Loucy (cell line): ENCODE data around the gene GAS6.

ENCODE experiments used
- H2AFZ ChIP-seq: fragments of 200-600 bp; sonication (generic); 2 replicates; pipeline ENCODE4 v1.6.0; 2016; ENCODE audit warnings: antibody characterized with exemption, mild to moderate bottlenecking, low read length, moderate library complexity
- H3F3A ChIP-seq: fragments of 200-600 bp; 2 replicates; pipeline ENCODE4 v1.6.0; 2016; ENCODE audit warnings: antibody characterized with exemption, low read depth, mild to moderate bottlenecking
- H3K27me3 ChIP-seq: fragments of 200-600 bp; sonication (generic); 2 replicates; pipeline ENCODE4 v1.6.1; 2014; ENCODE audit warnings: low read length, mild to moderate bottlenecking; ENCODE audit not compliant: insufficient read depth, poor library complexity, severe bottlenecking
- H3K36me3 ChIP-seq: fragments of 200-600 bp; sonication (generic); 2 replicates; pipeline ENCODE4 v1.6.1; 2016; ENCODE audit warnings: low read length; ENCODE audit not compliant: insufficient read depth
- H3K4me1 ChIP-seq: fragments of 200-600 bp; sonication (generic); 2 replicates; pipeline ENCODE4 v1.5.1; 2014; ENCODE audit warnings: low read length, mild to moderate bottlenecking; ENCODE audit not compliant: insufficient read depth, poor library complexity, severe bottlenecking
- H3K4me2 ChIP-seq: fragments of 200-600 bp; sonication (generic); 2 replicates; pipeline ENCODE4 v1.6.0; 2014; ENCODE audit warnings: antibody characterized with exemption, low read length, low read depth, mild to moderate bottlenecking; ENCODE audit not compliant: poor library complexity, severe bottlenecking
- H3K4me3 ChIP-seq: fragments of 200-600 bp; sonication (generic); 2 replicates; pipeline ENCODE4 v1.5.1; 2014; ENCODE audit warnings: low read length, mild to moderate bottlenecking, mixed read lengths; ENCODE audit not compliant: poor library complexity, severe bottlenecking
- H3K79me2 ChIP-seq: fragments of 200-600 bp; sonication (generic); 2 replicates; pipeline ENCODE4 v1.6.1; 2014; ENCODE audit warnings: low read length; ENCODE audit not compliant: insufficient read depth
- H3K9ac ChIP-seq: fragments of 200-600 bp; sonication (generic); 2 replicates; pipeline ENCODE4 v1.6.0; 2014; ENCODE audit warnings: mild to moderate bottlenecking, low read depth, low read length, moderate library complexity; ENCODE audit not compliant: poor library complexity, severe bottlenecking
- H3K9me2 ChIP-seq: fragments of 200-600 bp; sonication (generic); replicated peaks from 2 replicates; pipeline ENCODE4 v1.6.1; 2016; ENCODE audit warnings: low read depth, low read length, mixed read lengths
- H3K9me3 ChIP-seq: fragments of 200-600 bp; sonication (generic); 2 replicates; pipeline ENCODE4 v1.6.1; 2014; ENCODE audit warnings: mild to moderate bottlenecking, antibody characterized with exemption, low read length, low read depth; ENCODE audit not compliant: insufficient read depth
- H4K20me1 ChIP-seq: fragments of 200-600 bp; sonication (generic); 2 replicates; pipeline ENCODE4 v1.6.0; 2014; ENCODE audit warnings: antibody characterized with exemption, low read length, mild to moderate bottlenecking; ENCODE audit not compliant: insufficient read depth, poor library complexity, severe bottlenecking
- EZH2phosphoT487 ChIP-seq: fragments of 200-600 bp; IDR thresholded peaks from 2 replicates; pipeline ENCODE4 v1.6.1; 2018; ENCODE audit warnings: antibody characterized with exemption, mild to moderate bottlenecking, moderate library complexity, borderline replicate concordance
- TF ChIP-seq, protein P1 (sequence below): fragments of 200-600 bp; sonication (generic); conservative IDR thresholded peaks from 2 replicates; pipeline ENCODE4 v1.5.1; 2014; ENCODE audit warnings: mild to moderate bottlenecking, antibody characterized with exemption, low read length

Gene GAS6

DNA sequence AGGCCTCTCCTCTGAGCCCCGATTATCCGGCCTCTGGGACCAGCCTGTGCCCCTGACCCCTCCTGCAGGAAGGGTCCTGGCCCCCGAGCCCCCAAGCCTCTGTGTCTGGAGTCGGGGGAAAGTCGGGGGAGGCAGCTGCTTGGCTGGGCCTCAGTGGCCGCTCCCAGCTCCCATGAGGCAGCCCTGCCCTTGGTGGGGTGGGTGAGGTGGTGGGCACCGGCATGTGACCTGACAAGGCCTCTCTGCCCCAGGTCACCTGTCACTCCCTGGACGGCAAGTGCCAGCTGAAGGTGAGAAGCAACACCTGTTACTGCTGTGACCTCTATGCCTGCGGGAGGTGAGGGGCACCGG lies 63.3 kb downstream of the GAS6 start:
- no peaks in the 10 kb centered on the region for H3F3A ChIP-seq

DNA sequence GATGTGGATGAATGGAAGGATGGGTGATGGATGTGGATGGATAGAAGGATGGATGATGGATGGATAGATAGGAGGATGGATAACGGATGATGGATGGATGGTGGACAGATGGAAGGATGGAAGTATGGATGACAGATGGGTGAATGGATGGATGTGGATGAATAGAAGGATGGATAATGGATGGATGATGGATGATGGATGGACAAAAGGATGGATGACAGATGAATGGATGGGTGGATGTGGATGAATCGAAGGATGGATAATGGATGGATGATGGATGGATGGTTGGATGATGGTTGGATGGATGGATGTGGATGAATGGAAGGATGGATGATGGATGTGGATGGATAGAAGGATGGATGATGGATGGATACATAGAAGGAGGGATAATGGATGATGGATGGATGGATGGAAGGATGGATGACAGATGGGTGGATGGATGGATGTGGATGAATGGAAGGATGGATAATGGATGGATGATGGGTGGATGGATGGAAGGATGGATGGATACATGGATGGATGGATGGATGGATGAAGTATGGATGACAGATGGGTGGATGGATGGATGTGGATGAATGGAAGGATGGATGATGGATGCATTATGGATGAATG lies 65.6 kb downstream of the GAS6 start:
- Histone ChIP-seq H3K9ac (no peak overlapping the region), H3K9me3 (no peaks in the 10 kb centered on the region)

More for the DNA sequence above, 63.3 kb downstream of the GAS6 start:
- H3K4me3 ChIP-seq = no peak overlapping the region
- no peaks in the 10 kb centered on the region for H3K9me3 ChIP-seq
- TF ChIP-seq, protein P1, sequence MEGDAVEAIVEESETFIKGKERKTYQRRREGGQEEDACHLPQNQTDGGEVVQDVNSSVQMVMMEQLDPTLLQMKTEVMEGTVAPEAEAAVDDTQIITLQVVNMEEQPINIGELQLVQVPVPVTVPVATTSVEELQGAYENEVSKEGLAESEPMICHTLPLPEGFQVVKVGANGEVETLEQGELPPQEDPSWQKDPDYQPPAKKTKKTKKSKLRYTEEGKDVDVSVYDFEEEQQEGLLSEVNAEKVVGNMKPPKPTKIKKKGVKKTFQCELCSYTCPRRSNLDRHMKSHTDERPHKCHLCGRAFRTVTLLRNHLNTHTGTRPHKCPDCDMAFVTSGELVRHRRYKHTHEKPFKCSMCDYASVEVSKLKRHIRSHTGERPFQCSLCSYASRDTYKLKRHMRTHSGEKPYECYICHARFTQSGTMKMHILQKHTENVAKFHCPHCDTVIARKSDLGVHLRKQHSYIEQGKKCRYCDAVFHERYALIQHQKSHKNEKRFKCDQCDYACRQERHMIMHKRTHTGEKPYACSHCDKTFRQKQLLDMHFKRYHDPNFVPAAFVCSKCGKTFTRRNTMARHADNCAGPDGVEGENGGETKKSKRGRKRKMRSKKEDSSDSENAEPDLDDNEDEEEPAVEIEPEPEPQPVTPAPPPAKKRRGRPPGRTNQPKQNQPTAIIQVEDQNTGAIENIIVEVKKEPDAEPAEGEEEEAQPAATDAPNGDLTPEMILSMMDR = no peak
- no peak for TF ChIP-seq EZH2phosphoT487
- no peaks in the 10 kb centered on the region for H3K79me2 ChIP-seq
- no peak overlapping the region for H2AFZ ChIP-seq
- no peak overlapping the region for H3K4me2 ChIP-seq
- H3K36me3 ChIP-seq = no peaks in the 10 kb centered on the region
- H3K9ac ChIP-seq = no peak overlapping the region
- H3K9me2 ChIP-seq = no peaks in the 10 kb centered on the region
- no peaks in the 10 kb centered on the region for H3K4me1 ChIP-seq
- H3K27me3 ChIP-seq = no peaks in the 10 kb centered on the region
- no peaks in the 10 kb centered on the region for H4K20me1 ChIP-seq

DNA sequence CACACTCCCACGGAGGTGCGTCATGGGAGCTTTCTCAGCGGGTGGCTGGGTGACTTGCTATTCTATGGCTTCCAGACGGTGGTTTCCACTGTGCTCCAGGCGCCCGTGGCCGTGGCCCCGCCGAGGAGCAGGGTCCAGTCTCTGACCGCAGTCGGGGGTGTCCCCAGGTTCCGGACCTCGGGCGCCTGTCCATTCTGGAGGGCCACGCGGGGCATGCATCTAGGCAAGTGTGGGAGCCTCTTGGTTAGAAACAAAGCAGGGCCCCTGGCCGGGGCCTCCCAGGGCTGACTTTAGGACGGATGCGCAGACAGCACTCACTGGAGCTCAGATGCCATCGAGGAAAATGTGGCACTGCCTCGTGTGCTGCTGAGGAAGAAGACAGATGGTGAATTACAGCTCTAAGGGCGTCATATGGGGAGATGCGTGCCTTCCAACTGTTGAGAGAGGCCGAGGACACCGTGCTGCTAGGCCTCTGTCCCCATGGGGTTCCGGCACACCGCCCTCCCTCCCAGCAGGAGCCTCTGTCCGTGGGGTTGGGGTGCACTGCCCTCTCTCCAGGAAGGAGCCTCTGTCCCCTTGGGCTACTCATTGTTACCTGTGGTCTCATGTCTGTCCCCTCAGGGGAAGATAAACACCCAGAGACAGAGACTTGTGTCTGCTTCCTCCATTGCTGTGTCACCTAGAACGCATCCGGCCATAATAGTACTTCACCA lies 66.8 kb downstream of the GAS6 start:
- H3K27me3 ChIP-seq = no peaks in the 10 kb centered on the region
- no peaks in the 10 kb centered on the region for H3K79me2 ChIP-seq
- H3K4me2 ChIP-seq = no peak overlapping the region
- H3K4me3 ChIP-seq = no peak overlapping the region
- H2AFZ ChIP-seq = no peak overlapping the region
- no peaks in the 10 kb centered on the region for H4K20me1 ChIP-seq
- H3K9me2 ChIP-seq = no peaks in the 10 kb centered on the region
- no peaks in the 10 kb centered on the region for H3K36me3 ChIP-seq
- TF ChIP-seq, protein P1 = no peak
- TF ChIP-seq EZH2phosphoT487 = no peak
- no peaks in the 10 kb centered on the region for H3F3A ChIP-seq
- H3K9me3 ChIP-seq = no peaks in the 10 kb centered on the region
- no peaks in the 10 kb centered on the region for H3K4me1 ChIP-seq
- H3K9ac ChIP-seq = no peak overlapping the region

More for the DNA sequence above, 65.6 kb downstream of the GAS6 start:
- H3K36me3 ChIP-seq = no peaks in the 10 kb centered on the region
- no peak for TF ChIP-seq EZH2phosphoT487
- TF ChIP-seq, protein P1 = no peak
- no peaks in the 10 kb centered on the region for H3K4me1 ChIP-seq
- no peak overlapping the region for H3K4me3 ChIP-seq
- H3K9me2 ChIP-seq = no peaks in the 10 kb centered on the region
- H4K20me1 ChIP-seq = no peaks in the 10 kb centered on the region
- no peaks in the 10 kb centered on the region for H3F3A ChIP-seq
- no peak overlapping the region for H2AFZ ChIP-seq
- H3K27me3 ChIP-seq = no peaks in the 10 kb centered on the region
- H3K4me2 ChIP-seq = no peak overlapping the region
- H3K79me2 ChIP-seq = no peaks in the 10 kb centered on the region
